Neural crest cell (in vitro differentiated cells): ENCODE measurements around the gene CDON. TPM values are rescaled to one million over a fixed set of nuclear protein-coding genes. Genes with fewer than 3 reads are reported as not detected.
A peak's percentile ranks its signal among the peaks of the same experiment; 100 is the strongest.

Experiments
- DNase-seq: peaks from one replicate; pipeline ENCODE4 v3.0.0; 2021; ENCODE audit warnings: low read depth, mixed read lengths, low spot score
- H3K27ac Mint-ChIP-seq: one replicate; pipeline ENCODE4 v1.8.0; 2021; ENCODE audit warnings: mild to moderate bottlenecking, mixed read lengths; ENCODE audit not compliant: unreplicated experiment
- H3K27me3 Mint-ChIP-seq: 2 replicates; pipeline ENCODE4 v1.8.0; 2021; ENCODE audit warnings: low read depth, mild to moderate bottlenecking, mixed read lengths
- H3K36me3 Mint-ChIP-seq: 2 replicates; pipeline ENCODE4 v1.8.0; 2021; ENCODE audit warnings: low read depth, mild to moderate bottlenecking, mixed read lengths
- H3K4me1 Mint-ChIP-seq: 2 replicates; pipeline ENCODE4 v1.8.0; 2021; ENCODE audit warnings: mixed read lengths
- H3K4me3 Mint-ChIP-seq: one replicate; pipeline ENCODE4 v1.8.0; 2021; ENCODE audit warnings: mild to moderate bottlenecking, mixed read lengths
- H3K9me3 Mint-ChIP-seq: 2 replicates; pipeline ENCODE4 v1.8.0; 2021; ENCODE audit warnings: mixed read lengths
- total RNA-seq: library from RNA; stranded (reverse); gene quantifications from 2 replicates; pipeline ENCODE4 v1.2.1, GENCODE V29; 2021
- TF ChIP-seq, protein P1 (sequence below): fragments of 200-600 bp; sonication (generic); conservative IDR thresholded peaks from 2 replicates; pipeline ENCODE4 v1.5.0; 2021; ENCODE audit warnings: antibody characterized with exemption, mild to moderate bottlenecking

Gene CDON
- total RNA-seq, 1 donor from 2014 or later: 22.1 TPM

DNA sequence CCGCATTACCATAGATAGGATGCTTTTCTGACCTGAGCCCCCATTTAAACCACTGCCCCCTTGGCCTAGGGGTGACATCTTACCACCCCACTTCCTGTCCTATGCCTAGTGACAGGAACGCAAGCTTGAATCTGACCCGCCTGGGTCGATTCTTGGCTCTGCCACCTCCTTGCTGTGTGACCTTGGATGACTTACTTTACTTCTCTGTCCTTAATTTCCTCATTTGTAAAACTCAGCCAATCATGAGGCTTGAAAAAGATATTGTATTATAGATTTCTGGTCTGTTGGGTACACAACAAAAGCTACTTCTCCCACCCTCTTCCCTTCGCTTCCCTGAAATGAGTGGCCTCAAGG, 39.2 kb upstream of the CDON start:
- no peaks in the 10 kb centered on the region for H3K9me3 Mint-ChIP-seq

DNA sequence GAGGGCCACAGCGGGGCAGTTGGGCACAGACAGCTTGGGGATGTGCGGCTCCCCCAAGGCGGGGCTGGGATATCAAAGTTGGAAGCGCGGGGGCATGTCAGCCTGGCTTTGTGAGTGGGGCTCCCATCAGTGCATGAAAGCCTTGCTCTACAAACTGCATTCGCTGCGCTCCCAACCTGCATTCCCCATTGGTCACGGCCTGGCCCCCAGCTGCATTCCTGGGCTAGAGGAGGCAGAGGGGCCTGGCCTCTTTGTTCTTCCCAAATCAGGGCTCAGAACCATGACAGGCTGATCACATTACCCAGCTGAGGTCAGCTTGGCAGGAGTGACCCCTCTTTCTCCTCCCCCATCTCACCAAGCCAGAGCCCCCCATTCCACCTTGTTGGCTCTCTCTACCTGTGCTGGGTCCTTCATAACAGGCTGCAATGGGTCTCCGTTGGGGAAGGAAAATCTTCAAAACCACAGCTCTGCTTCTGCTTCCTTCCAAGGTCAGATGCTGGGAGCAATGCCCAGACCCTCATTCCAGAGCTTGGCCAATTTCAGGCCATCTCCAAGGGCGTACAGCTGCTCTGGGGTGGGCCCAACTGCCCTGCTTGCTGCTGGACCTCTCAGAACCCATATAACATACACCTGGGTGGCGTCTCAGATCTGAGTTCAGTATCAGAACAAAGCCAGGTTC, 38.7 kb upstream of the CDON start:
- DNase-seq: no peak
- Mint-ChIP-seq H3K4me1 (peaks cover 37% of the 10 kb centered on the region), H3K27me3 (peaks cover 21% of the 10 kb centered on the region), H3K9me3 (no peaks in the 10 kb centered on the region), H3K4me3 (no peak overlapping the region), H3K36me3 (no peaks in the 10 kb centered on the region), H3K27ac (peak overlapping the region; percentile 69)
- TF ChIP-seq, protein P1, sequence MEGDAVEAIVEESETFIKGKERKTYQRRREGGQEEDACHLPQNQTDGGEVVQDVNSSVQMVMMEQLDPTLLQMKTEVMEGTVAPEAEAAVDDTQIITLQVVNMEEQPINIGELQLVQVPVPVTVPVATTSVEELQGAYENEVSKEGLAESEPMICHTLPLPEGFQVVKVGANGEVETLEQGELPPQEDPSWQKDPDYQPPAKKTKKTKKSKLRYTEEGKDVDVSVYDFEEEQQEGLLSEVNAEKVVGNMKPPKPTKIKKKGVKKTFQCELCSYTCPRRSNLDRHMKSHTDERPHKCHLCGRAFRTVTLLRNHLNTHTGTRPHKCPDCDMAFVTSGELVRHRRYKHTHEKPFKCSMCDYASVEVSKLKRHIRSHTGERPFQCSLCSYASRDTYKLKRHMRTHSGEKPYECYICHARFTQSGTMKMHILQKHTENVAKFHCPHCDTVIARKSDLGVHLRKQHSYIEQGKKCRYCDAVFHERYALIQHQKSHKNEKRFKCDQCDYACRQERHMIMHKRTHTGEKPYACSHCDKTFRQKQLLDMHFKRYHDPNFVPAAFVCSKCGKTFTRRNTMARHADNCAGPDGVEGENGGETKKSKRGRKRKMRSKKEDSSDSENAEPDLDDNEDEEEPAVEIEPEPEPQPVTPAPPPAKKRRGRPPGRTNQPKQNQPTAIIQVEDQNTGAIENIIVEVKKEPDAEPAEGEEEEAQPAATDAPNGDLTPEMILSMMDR: no peak

More for the DNA sequence above, 39.2 kb upstream of the CDON start:
- H3K4me3 Mint-ChIP-seq: peak overlapping the region; percentile 31
- peaks cover 26% of the 10 kb centered on the region for H3K27me3 Mint-ChIP-seq
- DNase-seq: no peak
- H3K36me3 Mint-ChIP-seq: no peaks in the 10 kb centered on the region
- peaks cover 41% of the 10 kb centered on the region for H3K4me1 Mint-ChIP-seq
- TF ChIP-seq, protein P1: no peak
- H3K27ac Mint-ChIP-seq: no peak overlapping the region

DNA sequence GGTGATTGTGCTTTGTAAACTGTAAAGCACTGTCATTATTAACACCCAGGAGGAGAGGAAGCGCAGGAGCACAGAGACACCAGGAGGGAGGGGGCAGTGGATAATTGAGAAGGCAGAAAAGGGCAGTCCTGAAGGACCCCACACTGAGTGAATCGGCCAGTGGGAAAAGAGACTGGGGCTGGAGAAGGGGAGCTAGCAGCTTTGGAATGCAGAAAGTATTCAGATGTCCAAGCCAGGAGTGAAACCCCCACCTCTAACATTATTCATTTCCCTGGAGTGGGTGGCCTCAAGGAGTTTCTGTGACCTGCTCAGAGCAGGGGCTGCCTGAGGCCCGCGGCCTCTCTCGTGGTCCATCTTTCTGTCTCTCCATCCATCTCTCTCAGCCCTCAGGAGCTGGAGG, 38.0 kb upstream of the CDON start:
- DNase-seq: no peak
- peaks cover 36% of the 10 kb centered on the region for H3K4me1 Mint-ChIP-seq
- no peak overlapping the region for H3K4me3 Mint-ChIP-seq
- H3K27ac Mint-ChIP-seq: peak overlapping the region; percentile 69
- TF ChIP-seq, protein P1: no peak
- H3K36me3 Mint-ChIP-seq: no peaks in the 10 kb centered on the region
- no peaks in the 10 kb centered on the region for H3K9me3 Mint-ChIP-seq
- H3K27me3 Mint-ChIP-seq: peaks cover 15% of the 10 kb centered on the region

- H3K4me1 Mint-ChIP-seq: peaks cover 23% of the 10 kb centered on the region
- peaks cover 4% of the 10 kb centered on the region for H3K27me3 Mint-ChIP-seq
- no peak overlapping the region for H3K27ac Mint-ChIP-seq
- DNase-seq: no peak
- no peaks in the 10 kb centered on the region for H3K36me3 Mint-ChIP-seq
- TF ChIP-seq, protein P1: no peak
- no peaks in the 10 kb centered on the region for H3K9me3 Mint-ChIP-seq
- no peak overlapping the region for H3K4me3 Mint-ChIP-seq
Measured at GRCh38 chr11:126098204-126098769, 35.6 kb upstream of the CDON start.

GRCh38 chr11:126095745-126096144, 33.1 kb upstream of the CDON start:
- Mint-ChIP-seq H3K4me1 (peaks cover 8% of the 10 kb centered on the region), H3K9me3 (no peaks in the 10 kb centered on the region), H3K27ac (no peak overlapping the region), H3K36me3 (no peaks in the 10 kb centered on the region), H3K27me3 (peaks cover 4% of the 10 kb centered on the region), H3K4me3 (no peak overlapping the region)
- TF ChIP-seq, protein P1: no peak
- DNase-seq: no peak
